ENCODE results near the gene ARAP2.

Gene ARAP2, protein sequence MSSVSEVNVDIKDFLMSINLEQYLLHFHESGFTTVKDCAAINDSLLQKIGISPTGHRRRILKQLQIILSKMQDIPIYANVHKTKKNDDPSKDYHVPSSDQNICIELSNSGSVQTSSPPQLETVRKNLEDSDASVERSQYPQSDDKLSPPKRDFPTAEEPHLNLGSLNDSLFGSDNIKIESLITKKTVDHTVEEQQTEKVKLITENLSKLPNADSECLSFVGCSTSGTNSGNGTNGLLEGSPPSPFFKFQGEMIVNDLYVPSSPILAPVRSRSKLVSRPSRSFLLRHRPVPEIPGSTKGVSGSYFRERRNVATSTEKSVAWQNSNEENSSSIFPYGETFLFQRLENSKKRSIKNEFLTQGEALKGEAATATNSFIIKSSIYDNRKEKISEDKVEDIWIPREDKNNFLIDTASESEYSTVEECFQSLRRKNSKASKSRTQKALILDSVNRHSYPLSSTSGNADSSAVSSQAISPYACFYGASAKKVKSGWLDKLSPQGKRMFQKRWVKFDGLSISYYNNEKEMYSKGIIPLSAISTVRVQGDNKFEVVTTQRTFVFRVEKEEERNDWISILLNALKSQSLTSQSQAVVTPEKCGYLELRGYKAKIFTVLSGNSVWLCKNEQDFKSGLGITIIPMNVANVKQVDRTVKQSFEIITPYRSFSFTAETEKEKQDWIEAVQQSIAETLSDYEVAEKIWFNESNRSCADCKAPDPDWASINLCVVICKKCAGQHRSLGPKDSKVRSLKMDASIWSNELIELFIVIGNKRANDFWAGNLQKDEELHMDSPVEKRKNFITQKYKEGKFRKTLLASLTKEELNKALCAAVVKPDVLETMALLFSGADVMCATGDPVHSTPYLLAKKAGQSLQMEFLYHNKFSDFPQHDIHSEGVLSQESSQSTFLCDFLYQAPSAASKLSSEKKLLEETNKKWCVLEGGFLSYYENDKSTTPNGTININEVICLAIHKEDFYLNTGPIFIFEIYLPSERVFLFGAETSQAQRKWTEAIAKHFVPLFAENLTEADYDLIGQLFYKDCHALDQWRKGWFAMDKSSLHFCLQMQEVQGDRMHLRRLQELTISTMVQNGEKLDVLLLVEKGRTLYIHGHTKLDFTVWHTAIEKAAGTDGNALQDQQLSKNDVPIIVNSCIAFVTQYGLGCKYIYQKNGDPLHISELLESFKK (N-terminal part only)

DNA sequence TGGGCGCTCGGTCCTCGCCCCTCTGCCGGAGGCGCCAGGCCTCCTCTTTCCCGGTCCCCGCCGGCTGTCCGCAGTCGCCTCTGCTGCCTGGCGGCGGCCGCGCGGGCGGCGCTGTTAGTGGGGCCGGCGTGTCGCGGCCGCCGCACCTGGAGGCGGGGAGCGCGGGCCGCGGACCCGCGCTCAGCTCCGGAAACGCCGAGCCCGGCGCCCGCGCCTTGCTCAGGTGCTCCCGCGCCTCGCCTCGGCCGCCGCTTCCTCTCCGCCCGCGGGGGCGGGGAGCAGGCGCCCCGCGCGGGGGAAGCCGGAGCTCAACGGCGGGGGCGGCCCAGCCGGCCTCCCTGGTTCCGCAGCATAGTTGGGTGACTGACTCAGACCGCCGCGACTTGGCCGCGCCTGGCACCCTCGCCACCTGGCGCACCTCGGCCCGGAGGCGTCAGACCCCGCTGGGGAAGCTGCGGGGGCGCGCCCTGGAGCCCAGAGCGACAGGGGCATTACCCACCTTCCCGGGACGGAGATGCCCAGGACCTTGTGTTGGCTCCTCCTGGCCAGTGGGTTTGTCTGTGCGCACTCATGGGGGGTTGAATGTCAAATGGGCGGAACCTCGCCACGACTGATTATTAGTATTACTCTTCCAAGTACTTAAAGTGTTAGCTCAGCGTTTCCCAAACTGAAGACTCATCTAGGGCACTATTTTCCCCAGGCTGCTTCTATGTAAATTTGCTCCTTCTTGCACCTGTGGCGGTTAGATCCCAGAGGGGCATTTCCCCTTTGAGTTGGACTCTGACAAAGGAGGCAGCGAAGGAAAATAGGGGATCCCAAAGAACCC is at the start of gene ARAP2:
TSS of gene ARAP2 (minus strand) at position 258 of the 826 bp plus-strand sequence. CDS start 15,028 bp downstream, outside the sequence.
- Histone ChIP-seq H3K27me3 (ENCODE audit: insufficient read depth, low read depth) (no peaks in the 10 kb centered on the region), H3K9ac (peak within 1 kb of the TSS; percentile 59; the same call in 1 of the 2 replicates)

DNA sequence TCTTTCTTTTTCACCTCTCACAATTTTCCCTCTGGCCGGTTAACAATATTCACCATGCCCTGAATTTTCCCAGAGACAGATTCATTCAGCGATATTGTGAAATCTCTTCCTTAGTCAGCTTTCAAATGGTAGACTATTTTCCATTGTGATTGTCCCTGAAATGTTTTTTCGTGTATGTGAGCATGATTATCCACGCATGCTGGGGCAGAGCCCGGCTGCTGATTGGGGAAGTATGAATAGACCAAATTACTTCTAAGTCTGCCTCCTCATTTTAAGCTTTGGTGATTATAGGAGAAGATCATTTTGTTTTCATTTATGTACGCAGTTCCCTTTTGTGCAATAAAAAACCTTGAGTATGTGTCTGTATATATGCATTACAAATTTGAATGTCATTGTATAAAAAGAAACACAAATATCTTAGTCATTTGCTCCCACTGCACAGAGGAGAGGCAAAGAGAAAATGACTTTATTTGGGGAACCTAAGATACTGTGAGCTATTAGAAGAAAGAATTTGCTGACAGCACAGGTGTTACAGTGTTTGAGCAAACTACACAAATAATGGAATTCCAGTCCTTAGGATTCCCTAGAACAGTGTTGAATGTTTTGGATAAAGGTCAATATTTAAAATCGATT is 48.4 kb upstream of the ARAP2 start:
- Histone ChIP-seq H3K27me3 (ENCODE audit: insufficient read depth, low read depth) (no peaks in the 10 kb centered on the region), H3K9ac (no peak overlapping the region), H2AFZ (ENCODE audit: low read depth) (no peak overlapping the region), H4K20me1 (ENCODE audit: insufficient read depth) (no peaks in the 10 kb centered on the region), H3K27ac (no peak overlapping the region), H3K79me2 (ENCODE audit: insufficient read depth, low read depth) (no peaks in the 10 kb centered on the region), H3K4me2 (no peak overlapping the region), H3K4me3 (IDR thresholded peaks at IDR 0.05; ENCODE audit: insufficient read depth, low read depth, low read length) (no peak overlapping the region), H3K36me3 (ENCODE audit: insufficient read depth) (no peaks in the 10 kb centered on the region), H3K4me1 (ENCODE audit: low read depth, poor library complexity, severe bottlenecking) (no peaks in the 10 kb centered on the region)
- TF ChIP-seq, protein P1, sequence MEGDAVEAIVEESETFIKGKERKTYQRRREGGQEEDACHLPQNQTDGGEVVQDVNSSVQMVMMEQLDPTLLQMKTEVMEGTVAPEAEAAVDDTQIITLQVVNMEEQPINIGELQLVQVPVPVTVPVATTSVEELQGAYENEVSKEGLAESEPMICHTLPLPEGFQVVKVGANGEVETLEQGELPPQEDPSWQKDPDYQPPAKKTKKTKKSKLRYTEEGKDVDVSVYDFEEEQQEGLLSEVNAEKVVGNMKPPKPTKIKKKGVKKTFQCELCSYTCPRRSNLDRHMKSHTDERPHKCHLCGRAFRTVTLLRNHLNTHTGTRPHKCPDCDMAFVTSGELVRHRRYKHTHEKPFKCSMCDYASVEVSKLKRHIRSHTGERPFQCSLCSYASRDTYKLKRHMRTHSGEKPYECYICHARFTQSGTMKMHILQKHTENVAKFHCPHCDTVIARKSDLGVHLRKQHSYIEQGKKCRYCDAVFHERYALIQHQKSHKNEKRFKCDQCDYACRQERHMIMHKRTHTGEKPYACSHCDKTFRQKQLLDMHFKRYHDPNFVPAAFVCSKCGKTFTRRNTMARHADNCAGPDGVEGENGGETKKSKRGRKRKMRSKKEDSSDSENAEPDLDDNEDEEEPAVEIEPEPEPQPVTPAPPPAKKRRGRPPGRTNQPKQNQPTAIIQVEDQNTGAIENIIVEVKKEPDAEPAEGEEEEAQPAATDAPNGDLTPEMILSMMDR (conservative IDR thresholded peaks at IDR 0.05; ENCODE audit: low read depth, low read length) = no peak

More for the DNA sequence above, at the start of gene ARAP2:
- TF ChIP-seq, protein P1 (conservative IDR thresholded peaks at IDR 0.05; ENCODE audit: low read depth, low read length) = no peak
- peak within 1 kb of the TSS; percentile 39; the same call in 1 of the 2 replicates for H3K27ac ChIP-seq
- peak within 1 kb of the TSS; percentile 48 for H3K4me2 ChIP-seq
- H2AFZ ChIP-seq (ENCODE audit: low read depth) = peak within 1 kb of the TSS; percentile 78
- H3K4me1 ChIP-seq (ENCODE audit: low read depth, poor library complexity, severe bottlenecking) = peaks cover 12% of the 10 kb centered on the region
- H3K4me3 ChIP-seq (IDR thresholded peaks at IDR 0.05; ENCODE audit: insufficient read depth, low read depth, low read length) = no peak within 1 kb of the TSS
- no peaks in the 10 kb centered on the region for H3K36me3 ChIP-seq (ENCODE audit: insufficient read depth)
- H3K79me2 ChIP-seq (ENCODE audit: insufficient read depth, low read depth) = no peaks in the 10 kb centered on the region
- H4K20me1 ChIP-seq (ENCODE audit: insufficient read depth) = no peaks in the 10 kb centered on the region

DNA sequence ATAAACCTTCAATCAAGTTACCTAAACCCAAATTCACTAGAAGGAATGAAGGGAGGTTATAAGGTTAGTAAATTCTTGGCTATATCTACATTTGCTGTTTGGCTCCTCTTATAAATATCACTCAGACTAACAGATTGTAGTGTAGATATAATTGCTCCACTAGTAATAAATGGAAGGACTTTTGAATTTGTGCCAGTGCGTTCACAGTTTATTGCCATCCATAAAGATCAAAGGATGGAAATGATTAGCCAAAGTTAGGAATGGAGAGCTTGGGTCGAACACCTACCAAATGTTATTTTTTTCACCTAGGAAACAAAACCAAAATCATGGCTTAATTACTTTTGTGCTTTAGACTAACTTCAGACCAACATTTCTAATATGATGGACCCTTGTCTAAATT is 46.3 kb upstream of the ARAP2 start:
- TF ChIP-seq, protein P1 (conservative IDR thresholded peaks at IDR 0.05; ENCODE audit: low read depth, low read length) = no peak
- no peak overlapping the region for H2AFZ ChIP-seq (ENCODE audit: low read depth)

More for the DNA sequence above, 46.3 kb upstream of the ARAP2 start:
- Histone ChIP-seq H3K79me2 (ENCODE audit: insufficient read depth, low read depth) (no peaks in the 10 kb centered on the region), H3K27me3 (ENCODE audit: insufficient read depth, low read depth) (no peaks in the 10 kb centered on the region), H4K20me1 (ENCODE audit: insufficient read depth) (no peaks in the 10 kb centered on the region), H3K4me2 (no peak overlapping the region), H3K4me1 (ENCODE audit: low read depth, poor library complexity, severe bottlenecking) (no peaks in the 10 kb centered on the region), H3K4me3 (IDR thresholded peaks at IDR 0.05; ENCODE audit: insufficient read depth, low read depth, low read length) (no peak overlapping the region), H3K9ac (no peak overlapping the region), H3K27ac (no peak overlapping the region), H3K36me3 (ENCODE audit: insufficient read depth) (no peaks in the 10 kb centered on the region)

All from KMS-11 (cell line).